ENCODE data around the gene MFSD12. TPM values are rescaled to one million over a fixed set of nuclear protein-coding genes. Genes with fewer than 3 reads are reported as not detected.

Gene MFSD12
- total and polyA plus RNA-seq, 2 of the 8 experiments (the other 6 are each of a cell fraction or from before 2014, with no cell fraction given), result 59.6 to 71.3 TPM

DNA sequence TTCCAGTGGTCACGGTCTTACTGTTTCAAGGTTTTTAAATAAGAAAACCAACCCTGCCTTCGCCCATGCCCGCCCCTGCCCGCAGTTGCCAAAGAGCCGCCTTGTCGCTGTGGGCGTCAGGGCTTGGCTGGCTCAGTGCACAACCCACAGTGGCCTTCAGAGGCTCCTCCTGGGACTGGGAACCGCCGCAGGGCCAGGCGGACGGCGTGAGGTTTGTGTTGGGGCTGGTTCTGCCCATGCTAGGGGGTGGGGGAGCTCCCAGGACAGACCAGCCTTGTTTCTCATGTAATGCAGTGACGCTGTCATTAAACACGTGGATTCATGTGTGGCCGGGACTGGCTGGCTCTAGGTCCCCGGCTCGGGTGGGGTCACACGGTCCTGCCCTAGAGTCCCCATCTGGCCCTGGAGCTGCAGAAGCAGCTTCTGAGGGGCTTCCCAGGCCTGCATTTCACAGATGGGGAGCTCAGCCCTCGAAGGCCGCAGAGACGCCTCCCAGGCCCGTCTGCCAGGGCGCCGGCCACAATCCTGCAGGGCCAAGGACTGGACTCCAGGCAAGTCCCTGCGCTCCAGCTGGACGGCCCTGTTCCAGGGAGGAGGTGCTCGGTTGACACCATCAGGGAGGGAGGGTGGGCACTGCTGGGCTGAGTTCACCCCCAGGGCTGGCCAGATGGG lies 20.8 kb downstream of the MFSD12 start:
- CTCF ChIA-PET (ENCODE audit: partially characterized antibody), result interaction anchor here (1.5 to 6.9 kb wide), 4 partner anchors 10 to 83 kb away, joined by 3 to 54 read pairs (median 6); no protein-coding TSS in a partner anchor
- H4K5ac ChIP-seq (ENCODE audit: insufficient read length, low read depth, low read length), result no peak overlapping the region
- FAIRE-seq, result no peak
- TF ChIP-seq POLR2A (IDR thresholded peaks at IDR 0.05; ENCODE audit: control extremely low read depth in 1 of 2, low read depth in 2 of 2, low read length in 2 of 2) (no peak), RXRA (IDR thresholded peaks at IDR 0.05; ENCODE audit: insufficient read depth, low read depth, low read length) (no peak), SIN3A (conservative IDR thresholded peaks at IDR 0.05 in 1 of 2, IDR thresholded peaks at IDR 0.05 in 1 of 2; ENCODE audit: low read depth in 1 of 2, low read length in 2 of 2) (no peak), GABPA (IDR thresholded peaks at IDR 0.05; ENCODE audit: borderline replicate concordance, insufficient read depth, low read length) (no peak), TEAD4 (IDR thresholded peaks at IDR 0.05; ENCODE audit: low read depth, low read length) (no peak), TAF7 (optimal IDR thresholded peaks at IDR 0.05; ENCODE audit: borderline replicate concordance, low read depth, low read length) (no peak), KDM5A (IDR thresholded peaks at IDR 0.05; ENCODE audit: low read length) (no peak), PHF8 (conservative IDR thresholded peaks at IDR 0.05; ENCODE audit: low read depth, low read length) (no peak), CHD1 (IDR thresholded peaks at IDR 0.05; ENCODE audit: low read depth, low read length) (no peak), SP1 (IDR thresholded peaks at IDR 0.05; ENCODE audit: low read depth, low read length) (no peak), RAD21 (IDR thresholded peaks at IDR 0.05 in 1 of 2, conservative IDR thresholded peaks at IDR 0.05 in 1 of 2; ENCODE audit: low read depth in 2 of 2, low read length in 2 of 2) (no peak), SIRT6 (IDR thresholded peaks at IDR 0.05; ENCODE audit: low read length) (no peak), NRF1 (IDR thresholded peaks at IDR 0.05; ENCODE audit: low read depth, low read length) (no peak)

More for the DNA sequence above, 20.8 kb downstream of the MFSD12 start:
- no peak for DNase-seq (ENCODE audit: low read depth in 1 of 2, low spot score in 2 of 2)
- Histone ChIP-seq H2BK5ac (ENCODE audit: low read depth, low read length) (no peak overlapping the region), H3K9ac (replicated peaks in 1 of 4; ENCODE audit: extremely low read depth in 1 of 4, low read depth in 3 of 4, low read length in 3 of 4) (no peak overlapping the region), H3K23me2 (ENCODE audit: low read depth, low read length) (no peaks in the 10 kb centered on the region), H4K20me1 (replicated peaks in 1 of 2; ENCODE audit: control insufficient read depth in 1 of 2, insufficient read depth in 2 of 2, low read length in 2 of 2) (peaks cover 8 to 16% of the 10 kb centered on the region in 2 experiments), H3K4ac (replicated peaks; ENCODE audit: insufficient read length, low read depth, low read length) (no peak overlapping the region), H2AFZ (ENCODE audit: low read length) (no peak overlapping the region), H3K4me1 (replicated peaks in 1 of 4; ENCODE audit: control insufficient read depth in 3 of 4, insufficient read depth in 4 of 4, low read length in 3 of 4) (peaks cover 3 to 11% (median 6%) of the 10 kb centered on the region in 4 experiments; a peak in 6 of 7 replicates), H3K36me3 (ENCODE audit: control insufficient read depth in 2 of 4, insufficient read depth in 4 of 4, low read length in 3 of 4) (peaks cover 4 to 36% (median 15%) of the 10 kb centered on the region in 4 experiments; a peak in 7 of 8 replicates), H3K9me3 (ENCODE audit: insufficient read depth in 2 of 2, low read depth in 1 of 2, low read length in 1 of 2) (no peaks in the 10 kb centered on the region), H2BK15ac (ENCODE audit: low read length) (no peak overlapping the region), H2BK20ac (ENCODE audit: low read length) (no peak overlapping the region), H2BK12ac (ENCODE audit: low read depth, low read length) (no peak overlapping the region), H3K79me2 (ENCODE audit: control insufficient read depth in 1 of 2, insufficient read depth in 2 of 2, low read length in 2 of 2) (no peaks in the 10 kb centered on the region), H3K18ac (ENCODE audit: extremely low read depth, low read length) (no peak overlapping the region), H3K79me1 (ENCODE audit: low read depth, low read length) (0 out of 2 replicates have a peak, but pooled peaks cover 2% of the 10 kb centered on the region), H3K27me3 (replicated peaks in 1 of 4; ENCODE audit: control insufficient read depth in 3 of 4, extremely low read depth in 1 of 4, insufficient read depth in 3 of 4, low read length in 3 of 4) (no peaks in the 10 kb centered on the region), H3K4me3 (ENCODE audit: extremely low read depth in 1 of 4, insufficient read depth in 2 of 4, low read depth in 3 of 4, low read length in 4 of 4) (no peak overlapping the region), H3K4me2 (ENCODE audit: insufficient read depth in 1 of 2, low read depth in 2 of 2, low read length in 2 of 2) (no peak overlapping the region), H3K23ac (ENCODE audit: insufficient read length) (no peak overlapping the region), H3K27ac (ENCODE audit: low read depth, low read length) (no peak overlapping the region), H2AK5ac (ENCODE audit: low read depth, low read length) (no peak overlapping the region), H4K8ac (ENCODE audit: extremely low read depth, insufficient read depth, low read length) (no peak overlapping the region; the same call in 1 of the 2 replicates), H2BK120ac (replicated peaks; ENCODE audit: low read depth, low read length) (no peak overlapping the region), H3K56ac (replicated peaks; ENCODE audit: insufficient read length, low read depth, low read length) (no peak overlapping the region), H3K14ac (ENCODE audit: insufficient read length) (no peak overlapping the region), H4K91ac (replicated peaks; ENCODE audit: insufficient read length, low read length) (no peak overlapping the region)
- 84% methylated on average over 20 of the region's 27 CpGs; no CpG with 5 or more reads in 1 of the 2 experiments for WGBS, 2 experiments (ENCODE audit: extremely low coverage in 1 of 2, insufficient coverage in 1 of 2, insufficient read length in 1 of 2, insufficient replicate concordance in 2 of 2, low coverage in 1 of 2, low lambda C conversion rate in 2 of 2, missing lambda C conversion rate in 1 of 2)
- POLR2A ChIA-PET (ENCODE audit: partially characterized antibody), result interaction anchor here (0.9 to 4.0 kb wide), 6 partner anchors 9 to 85 kb away, joined by 3 to 30 read pairs (median 5); no protein-coding TSS in a partner anchor

All from H1 (cell line).